Measurements from ENCODE around the gene TNFRSF1B. TPM values are rescaled to one million over a fixed set of nuclear protein-coding genes. Genes with fewer than 3 reads are reported as not detected.

TNFRSF1B gene
- total and polyA plus RNA-seq, 9 of the 15 experiments (the other 6 are each of a cell fraction or from before 2014, with no cell fraction given) = 8.8 to 91.3 (median 36.0) TPM

DNA sequence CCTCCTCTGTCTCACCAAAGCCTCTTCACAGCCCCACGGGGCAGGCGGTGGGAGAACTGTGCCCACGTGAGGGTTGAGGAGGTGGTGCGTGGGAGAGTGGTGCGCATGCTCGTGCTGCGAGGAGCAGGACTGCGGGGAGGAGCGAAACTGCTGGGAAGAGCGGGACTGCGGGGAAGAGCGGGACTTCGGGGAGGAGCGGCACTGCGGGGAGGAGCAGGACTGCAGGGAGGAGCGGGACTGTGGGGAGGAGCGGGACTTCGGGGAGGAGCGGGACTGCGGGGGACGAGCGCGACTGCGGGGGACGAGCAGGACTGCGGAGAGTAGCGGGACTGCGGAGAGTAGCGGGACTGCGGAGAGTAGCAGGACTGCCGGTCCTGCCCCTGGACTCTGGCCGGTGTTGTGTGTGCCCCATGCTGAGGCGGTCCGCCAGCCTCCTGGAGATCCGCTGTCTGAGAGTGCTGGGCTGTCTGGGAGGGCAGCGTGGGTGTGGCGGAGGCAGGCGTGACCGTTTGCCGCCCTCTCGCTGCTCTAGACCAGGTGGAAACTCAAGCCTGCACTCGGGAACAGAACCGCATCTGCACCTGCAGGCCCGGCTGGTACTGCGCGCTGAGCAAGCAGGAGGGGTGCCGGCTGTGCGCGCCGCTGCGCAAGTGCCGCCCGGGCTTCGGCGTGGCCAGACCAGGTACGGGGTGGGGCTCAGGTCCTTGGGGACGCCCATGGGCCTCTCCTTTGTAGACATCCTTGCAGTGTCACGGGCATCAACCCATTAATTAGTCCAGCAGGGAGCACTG, 24.6 kb downstream of the TNFRSF1B start:
- in situ Hi-C loops (cut with MboI) (no loop called here), intact Hi-C loops (cut with micrococcal nuclease) (no loop called here)
- Histone ChIP-seq H3K4me3 (no peak overlapping the region), H3K9me1 (ENCODE audit: control insufficient read depth, insufficient read depth, low read length) (peaks cover 8% of the 10 kb centered on the region), H3K9ac (ENCODE audit: insufficient read depth in 1 of 2, low read depth in 2 of 2, low read length in 2 of 2) (no peak overlapping the region), H4K20me1 (replicated peaks; ENCODE audit: control insufficient read depth, insufficient read depth, low read length) (peaks cover 31% of the 10 kb centered on the region; the same call in 1 of the 2 replicates), H3K9me3 (replicated peaks; ENCODE audit: control insufficient read depth, insufficient read depth, low read depth, low read length) (no peaks in the 10 kb centered on the region), H3K27me3 (ENCODE audit: control insufficient read depth in 2 of 2, insufficient read depth in 2 of 2, low read length in 2 of 2) (no peaks in the 10 kb centered on the region), H3K36me3 (ENCODE audit: control insufficient read depth, insufficient read depth, low read length) (peaks cover 69% of the 10 kb centered on the region), H2AFZ (ENCODE audit: low read depth, low read length) (no peak overlapping the region), H3K79me2 (ENCODE audit: control insufficient read depth, insufficient read depth, low read length) (peaks cover 20% of the 10 kb centered on the region), H3K27ac (ENCODE audit: extremely low read depth, low read depth, low read length) (no peak overlapping the region), H3K4me2 (ENCODE audit: insufficient read depth, low read length) (no peak overlapping the region), H3K4me1 (replicated peaks in 1 of 2; ENCODE audit: control insufficient read depth in 2 of 2, insufficient read depth in 2 of 2, low read length in 2 of 2) (peaks cover 7 to 12% of the 10 kb centered on the region in 2 experiments)
- no peak for DNase-seq (ENCODE audit: extremely low read depth in 1 of 4, low spot score in 3 of 4)
- TF ChIP-seq POLR2G (IDR thresholded peaks at IDR 0.05; ENCODE audit: low read depth, low read length) (0 out of 2 replicates have a peak, but pooled peaks have one; percentile 21), SAP30 (IDR thresholded peaks at IDR 0.05; ENCODE audit: borderline replicate concordance, insufficient read depth, low read depth, low read length, poor library complexity, severe bottlenecking) (no peak), DIDO1 (tag; IDR thresholded peaks at IDR 0.05; ENCODE audit: low read depth) (no peak), ZNF232 (CRISPR knock-in tag; IDR thresholded peaks at IDR 0.05) (no peak), ZNF717 (CRISPR knock-in tag; IDR thresholded peaks at IDR 0.05) (no peak), PCBP1 (IDR thresholded peaks at IDR 0.05; ENCODE audit: low read depth, low read length, poor library complexity, severe bottlenecking) (peak; percentile 39), MTA2 (IDR thresholded peaks at IDR 0.05; ENCODE audit: low read depth) (no peak), ZNF263 (CRISPR knock-in tag; IDR thresholded peaks at IDR 0.05; ENCODE audit: borderline replicate concordance) (peak; percentile 76)
- TF ChIP-seq, protein P1, sequence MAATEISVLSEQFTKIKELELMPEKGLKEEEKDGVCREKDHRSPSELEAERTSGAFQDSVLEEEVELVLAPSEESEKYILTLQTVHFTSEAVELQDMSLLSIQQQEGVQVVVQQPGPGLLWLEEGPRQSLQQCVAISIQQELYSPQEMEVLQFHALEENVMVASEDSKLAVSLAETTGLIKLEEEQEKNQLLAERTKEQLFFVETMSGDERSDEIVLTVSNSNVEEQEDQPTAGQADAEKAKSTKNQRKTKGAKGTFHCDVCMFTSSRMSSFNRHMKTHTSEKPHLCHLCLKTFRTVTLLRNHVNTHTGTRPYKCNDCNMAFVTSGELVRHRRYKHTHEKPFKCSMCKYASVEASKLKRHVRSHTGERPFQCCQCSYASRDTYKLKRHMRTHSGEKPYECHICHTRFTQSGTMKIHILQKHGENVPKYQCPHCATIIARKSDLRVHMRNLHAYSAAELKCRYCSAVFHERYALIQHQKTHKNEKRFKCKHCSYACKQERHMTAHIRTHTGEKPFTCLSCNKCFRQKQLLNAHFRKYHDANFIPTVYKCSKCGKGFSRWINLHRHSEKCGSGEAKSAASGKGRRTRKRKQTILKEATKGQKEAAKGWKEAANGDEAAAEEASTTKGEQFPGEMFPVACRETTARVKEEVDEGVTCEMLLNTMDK (IDR thresholded peaks at IDR 0.05; ENCODE audit: borderline replicate concordance, insufficient read depth, low read depth, low read length, poor library complexity, severe bottlenecking) = no peak
- TF ChIP-seq, protein P2, sequence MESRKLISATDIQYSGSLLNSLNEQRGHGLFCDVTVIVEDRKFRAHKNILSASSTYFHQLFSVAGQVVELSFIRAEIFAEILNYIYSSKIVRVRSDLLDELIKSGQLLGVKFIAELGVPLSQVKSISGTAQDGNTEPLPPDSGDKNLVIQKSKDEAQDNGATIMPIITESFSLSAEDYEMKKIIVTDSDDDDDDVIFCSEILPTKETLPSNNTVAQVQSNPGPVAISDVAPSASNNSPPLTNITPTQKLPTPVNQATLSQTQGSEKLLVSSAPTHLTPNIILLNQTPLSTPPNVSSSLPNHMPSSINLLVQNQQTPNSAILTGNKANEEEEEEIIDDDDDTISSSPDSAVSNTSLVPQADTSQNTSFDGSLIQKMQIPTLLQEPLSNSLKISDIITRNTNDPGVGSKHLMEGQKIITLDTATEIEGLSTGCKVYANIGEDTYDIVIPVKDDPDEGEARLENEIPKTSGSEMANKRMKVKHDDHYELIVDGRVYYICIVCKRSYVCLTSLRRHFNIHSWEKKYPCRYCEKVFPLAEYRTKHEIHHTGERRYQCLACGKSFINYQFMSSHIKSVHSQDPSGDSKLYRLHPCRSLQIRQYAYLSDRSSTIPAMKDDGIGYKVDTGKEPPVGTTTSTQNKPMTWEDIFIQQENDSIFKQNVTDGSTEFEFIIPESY (CRISPR knock-in tag; IDR thresholded peaks at IDR 0.05) = peak; percentile 65
- ATAC-seq = no peak
- ChIA-PET CTCF (ENCODE audit: low intra/inter-chr PET ratio) (no interaction called here), POLR2A (interaction anchor here (0.6 to 1.4 kb wide), 3 partner anchors 11 to 885 kb away, joined by 3 read pairs; no protein-coding TSS in a partner anchor)
- no TSS peak for BruUV-seq (replicated peaks)
- FAIRE-seq = no peak
- 91% methylated on average over 50 of the region's 58 CpGs for WGBS (ENCODE audit: insufficient coverage, low coverage, missing lambda C conversion rate)
